Thoracic aorta (tissue), 2 donors: ENCODE measurements around the gene ATP2B2. TPM values are rescaled to one million over a fixed set of nuclear protein-coding genes. Genes with fewer than 3 reads are reported as not detected.

ENCODE experiments used
- ATAC-seq: fragments of 150-250 bp; one replicate; pipeline ENCODE4 v1.8.0; 2017; ENCODE audit warnings: low read depth; ENCODE audit not compliant: insufficient number of reproducible peaks, low FRiP score
- DNase-seq: peaks from one replicate; pipeline ENCODE4 v3.0.0-alpha.2; 2020; ENCODE audit warnings: low spot score
- H3K27ac ChIP-seq, 2 donors: fragments of 200-600 bp; sonication (generic); 1 replicate in 1 of 2; 2 replicates in 1 of 2; pipeline ENCODE4 v1.5.1; 2016; ENCODE audit warnings: mild to moderate bottlenecking in 2 of 2, moderate library complexity in 2 of 2
- H3K27me3 ChIP-seq: fragments of 200-600 bp; sonication (generic); replicated peaks from 2 replicates; pipeline ENCODE4 v1.6.0; 2016; ENCODE audit warnings: mild to moderate bottlenecking; ENCODE audit not compliant: insufficient read depth
- H3K36me3 ChIP-seq: fragments of 200-600 bp; sonication (generic); one replicate; pipeline ENCODE4 v1.5.1; 2016
- H3K4me1 ChIP-seq, 2 donors: fragments of 200-600 bp; sonication (generic); 1 replicate in 1 of 2; 2 replicates in 1 of 2; pipeline versions ENCODE4 v1.5.1 to v1.6.0; 2016; ENCODE audit warnings: low read depth in 2 of 2, mild to moderate bottlenecking in 1 of 2; ENCODE audit not compliant: control insufficient read depth in 1 of 2
- H3K4me3 ChIP-seq: fragments of 200-600 bp; sonication (generic); 2 replicates; pipeline ENCODE4 v1.5.1; 2016; ENCODE audit warnings: mild to moderate bottlenecking
- H3K9me3 ChIP-seq: fragments of 200-600 bp; sonication (generic); 2 replicates; pipeline ENCODE4 v1.5.1; 2016
- total RNA-seq, 2 donors: library from RNA; depleted of rRNA; stranded (reverse); fragments of >200 nt; gene quantifications; one replicate each; pipeline versions ENCODE4 v1.1.0 to v1.2.3, GENCODE V29; 2016
- TF ChIP-seq, protein P1 (sequence below): fragments of 200-600 bp; sonication (generic); IDR thresholded peaks from one replicate; pipeline ENCODE4 v1.5.1; 2019; ENCODE audit warnings: antibody characterized with exemption

The ATP2B2 gene
- total RNA-seq, 2 donors from 2014 or later: not detected

DNA sequence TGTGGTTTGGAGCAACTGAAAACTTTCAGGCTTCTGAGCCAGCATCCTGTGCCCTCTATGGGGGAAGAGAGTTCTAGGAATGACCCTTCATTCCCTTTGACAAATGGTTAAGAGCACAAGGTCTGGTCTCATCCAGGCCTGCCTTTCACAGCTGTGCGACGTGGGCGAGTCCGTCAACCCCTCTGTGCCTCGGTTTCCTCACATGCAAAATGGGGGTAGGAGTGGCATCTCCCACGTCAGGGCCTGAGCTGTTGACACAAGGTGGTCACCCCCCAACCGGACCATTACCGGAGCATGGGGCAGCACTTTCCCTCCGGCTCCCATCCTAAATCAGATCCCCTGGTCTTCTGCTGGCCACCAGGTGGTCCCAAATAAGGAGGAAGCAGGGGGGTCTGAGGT lies 70.4 kb downstream of the ATP2B2 start:
- DNase-seq: no peak
- H3K36me3 ChIP-seq: no peaks in the 10 kb centered on the region
- ATAC-seq: no peak

DNA sequence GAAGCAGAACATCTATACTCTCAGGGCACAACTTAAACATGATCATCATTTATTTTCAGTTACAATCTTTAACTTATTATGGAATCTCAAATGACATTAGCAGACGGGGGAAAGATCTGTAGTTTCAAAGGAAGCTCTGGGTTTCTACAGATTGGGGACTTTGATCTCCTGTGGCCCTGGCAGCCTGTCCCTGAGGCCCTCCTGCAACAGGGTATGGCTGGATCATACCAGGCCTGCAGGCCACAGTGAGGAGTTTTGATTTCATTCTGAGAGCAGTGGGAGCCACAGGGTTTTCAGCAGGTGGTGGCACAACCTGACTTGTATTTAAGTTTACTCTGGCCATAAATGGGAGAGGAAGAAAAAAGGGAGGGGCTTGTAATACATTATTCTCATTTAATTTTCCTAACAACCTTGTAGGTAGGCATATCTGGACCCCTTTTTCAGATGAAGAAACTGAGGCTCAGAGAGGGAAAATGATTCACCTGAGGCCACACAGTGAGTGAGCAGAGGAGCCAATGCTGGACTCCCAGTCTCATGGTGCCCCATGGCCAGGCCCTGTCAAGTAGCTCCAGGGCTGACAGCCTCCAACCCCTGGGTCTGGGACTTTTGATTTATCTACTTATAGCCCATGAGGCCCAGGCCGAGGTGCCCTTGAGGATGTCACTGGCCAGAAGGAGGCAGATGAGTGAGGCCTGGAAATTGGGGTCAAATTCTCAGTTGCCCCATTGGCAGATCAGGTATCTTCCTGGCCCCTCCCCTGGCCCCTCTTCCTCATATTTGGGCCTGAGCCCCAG lies 71.0 kb downstream of the ATP2B2 start:
- TF ChIP-seq, protein P1, sequence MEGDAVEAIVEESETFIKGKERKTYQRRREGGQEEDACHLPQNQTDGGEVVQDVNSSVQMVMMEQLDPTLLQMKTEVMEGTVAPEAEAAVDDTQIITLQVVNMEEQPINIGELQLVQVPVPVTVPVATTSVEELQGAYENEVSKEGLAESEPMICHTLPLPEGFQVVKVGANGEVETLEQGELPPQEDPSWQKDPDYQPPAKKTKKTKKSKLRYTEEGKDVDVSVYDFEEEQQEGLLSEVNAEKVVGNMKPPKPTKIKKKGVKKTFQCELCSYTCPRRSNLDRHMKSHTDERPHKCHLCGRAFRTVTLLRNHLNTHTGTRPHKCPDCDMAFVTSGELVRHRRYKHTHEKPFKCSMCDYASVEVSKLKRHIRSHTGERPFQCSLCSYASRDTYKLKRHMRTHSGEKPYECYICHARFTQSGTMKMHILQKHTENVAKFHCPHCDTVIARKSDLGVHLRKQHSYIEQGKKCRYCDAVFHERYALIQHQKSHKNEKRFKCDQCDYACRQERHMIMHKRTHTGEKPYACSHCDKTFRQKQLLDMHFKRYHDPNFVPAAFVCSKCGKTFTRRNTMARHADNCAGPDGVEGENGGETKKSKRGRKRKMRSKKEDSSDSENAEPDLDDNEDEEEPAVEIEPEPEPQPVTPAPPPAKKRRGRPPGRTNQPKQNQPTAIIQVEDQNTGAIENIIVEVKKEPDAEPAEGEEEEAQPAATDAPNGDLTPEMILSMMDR: no peak
- ATAC-seq: no peak

More for the DNA sequence above, 70.4 kb downstream of the ATP2B2 start:
- no peak overlapping the region for H3K4me3 ChIP-seq
- H3K4me1 ChIP-seq: no peaks in the 10 kb centered on the region
- no peaks in the 10 kb centered on the region for H3K27me3 ChIP-seq
- TF ChIP-seq, protein P1: no peak
- H3K27ac ChIP-seq: no peak overlapping the region
- H3K9me3 ChIP-seq: no peaks in the 10 kb centered on the region

DNA sequence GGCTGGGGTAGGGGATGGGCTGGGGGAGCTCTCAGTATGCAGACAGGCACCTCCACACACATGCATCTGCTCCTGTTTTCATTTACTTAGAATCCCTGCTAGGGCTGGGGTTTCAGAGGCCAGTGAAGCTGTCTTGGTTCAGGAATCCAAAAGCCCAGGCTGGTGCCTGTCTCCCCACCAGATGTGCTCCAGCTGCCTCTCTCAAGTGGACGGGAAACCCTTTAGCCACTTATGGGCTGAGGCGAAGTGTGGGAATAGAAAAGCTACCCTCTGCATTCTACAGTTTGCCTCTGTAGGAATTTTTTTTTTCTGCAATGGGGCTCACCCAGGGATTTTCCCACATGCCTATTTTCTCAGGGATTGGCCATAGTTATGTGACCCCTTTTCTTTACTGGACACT lies 72.5 kb downstream of the ATP2B2 start:
- no peak overlapping the region for H3K4me3 ChIP-seq
- TF ChIP-seq, protein P1: no peak
- H3K4me1 ChIP-seq: no peaks in the 10 kb centered on the region
- no peak for ATAC-seq
- H3K27ac ChIP-seq: no peak overlapping the region
- no peaks in the 10 kb centered on the region for H3K9me3 ChIP-seq
- H3K27me3 ChIP-seq: no peaks in the 10 kb centered on the region
- no peaks in the 10 kb centered on the region for H3K36me3 ChIP-seq
- no peak for DNase-seq

More for the DNA sequence above, 71.0 kb downstream of the ATP2B2 start:
- Histone ChIP-seq H3K4me3 (no peak overlapping the region), H3K27me3 (no peaks in the 10 kb centered on the region), H3K9me3 (no peaks in the 10 kb centered on the region), H3K36me3 (no peaks in the 10 kb centered on the region), H3K27ac (no peak overlapping the region), H3K4me1 (no peaks in the 10 kb centered on the region)
- DNase-seq: no peak

DNA sequence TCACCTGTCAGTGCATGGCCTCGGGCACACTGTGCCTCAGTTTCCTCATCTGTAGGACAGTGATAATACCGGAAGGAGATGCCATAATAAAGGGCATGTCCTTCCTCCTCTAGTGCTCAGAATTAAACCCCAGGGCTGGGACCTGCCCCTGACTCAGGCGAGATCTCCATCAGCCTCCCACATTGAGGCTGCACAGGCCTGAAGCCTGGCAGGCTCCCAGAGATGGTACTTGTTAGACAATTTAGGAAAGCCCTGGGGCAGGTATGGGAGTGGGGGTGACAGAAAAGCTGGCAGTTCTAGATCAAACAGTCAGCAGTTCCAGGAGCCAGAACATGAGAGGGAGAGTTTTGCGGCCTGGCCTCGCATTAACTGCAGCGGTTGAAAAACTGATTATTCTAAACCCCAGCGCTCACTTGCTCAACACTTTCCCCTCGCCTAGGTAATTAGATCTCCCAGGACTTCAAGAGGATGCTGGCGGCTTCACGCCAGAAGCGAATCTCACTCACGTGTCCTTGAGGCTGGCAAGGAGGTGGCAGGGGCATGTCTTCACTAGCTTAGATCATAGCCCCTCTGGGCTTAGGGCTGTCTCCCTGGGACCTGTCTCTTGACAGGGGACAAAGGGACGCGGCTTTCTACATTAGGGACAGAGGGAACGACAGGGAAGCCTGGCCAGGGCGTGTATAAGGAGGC lies 73.1 kb downstream of the ATP2B2 start:
- TF ChIP-seq, protein P1: no peak
- no peak overlapping the region for H3K27ac ChIP-seq
- no peaks in the 10 kb centered on the region for H3K4me1 ChIP-seq
- DNase-seq (no peak), ATAC-seq (no peak)
- no peaks in the 10 kb centered on the region for H3K27me3 ChIP-seq
- H3K36me3 ChIP-seq: no peaks in the 10 kb centered on the region
- H3K9me3 ChIP-seq: no peaks in the 10 kb centered on the region
- no peak overlapping the region for H3K4me3 ChIP-seq

DNA sequence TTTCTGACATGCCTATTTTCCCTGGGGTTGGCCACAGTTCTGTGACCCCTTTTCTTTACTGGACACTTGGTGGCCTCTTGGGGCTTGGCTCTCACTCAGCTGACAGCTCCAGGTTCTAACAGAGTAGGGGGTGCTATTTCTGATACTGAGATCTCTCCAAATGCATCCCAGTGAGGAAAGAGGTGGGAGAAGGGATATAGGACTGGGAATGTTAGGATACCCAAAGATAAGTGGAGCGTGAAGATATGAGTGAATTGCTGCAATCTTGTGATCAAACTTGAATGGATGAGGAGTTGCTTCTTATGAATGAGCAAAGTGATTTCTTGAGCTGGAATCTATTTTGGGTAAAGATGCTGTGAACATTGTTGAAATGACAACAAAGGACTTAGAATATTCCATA lies 74.6 kb downstream of the ATP2B2 start:
- Histone ChIP-seq H3K27me3 (no peaks in the 10 kb centered on the region), H3K36me3 (no peaks in the 10 kb centered on the region), H3K4me1 (no peaks in the 10 kb centered on the region), H3K27ac (no peak overlapping the region), H3K4me3 (no peak overlapping the region), H3K9me3 (no peaks in the 10 kb centered on the region)
- ATAC-seq (no peak), DNase-seq (no peak)
- TF ChIP-seq, protein P1: no peak
